Naive thymus-derived CD4-positive, alpha-beta T cell (primary cell): ENCODE measurements around the gene ASAP3. TPM values are rescaled to one million over a fixed set of nuclear protein-coding genes. Genes with fewer than 3 reads are reported as not detected.

ENCODE experiments used
- ATAC-seq: fragments of 150-1000 bp; cut with Tn5 transposase; 2 replicates; pipeline ENCODE4 v1.10.0; 2021; ENCODE audit warnings: mild to moderate bottlenecking, moderate library complexity
- CTCF ChIA-PET: fragments of 350-600 bp; sonication (Branson Sonifier 250); formaldehyde crosslinking; loops from one replicate; lab custom pipeline; 2021; ENCODE audit warnings: antibody characterized with exemption; lab: Charles Lee
- POLR2A ChIA-PET: fragments of 350-600 bp; sonication (Branson Sonifier 250); formaldehyde crosslinking; loops from one replicate; lab custom pipeline; 2021; ENCODE audit warnings: antibody characterized with exemption, inconsistent platforms; lab: Charles Lee
- DNase-seq, 9 donors: peaks; one replicate each; pipeline versions ENCODE4 v3.0.0 to v3.0.0-alpha.2; 2020 to 2022; ENCODE audit warnings: mixed read lengths in 1 of 9
- H3K27ac ChIP-seq: one replicate; pipeline ENCODE4 v1.7.0; 2013; ENCODE audit warnings: mild to moderate bottlenecking, low read depth, low read length, moderate library complexity
- H3K27me3 ChIP-seq, 2 donors: one replicate each; pipeline ENCODE4 v1.7.0; 2013; ENCODE audit warnings: low read length in 2 of 2, mild to moderate bottlenecking in 2 of 2, moderate library complexity in 2 of 2; ENCODE audit not compliant: control insufficient read depth in 2 of 2, insufficient read depth in 2 of 2
- H3K36me3 ChIP-seq, 3 experiments: 1 replicate in 2 of 3; 2 replicates in 1 of 3; pipeline ENCODE4 v1.7.0; 2013; ENCODE audit warnings: low read length in 3 of 3, mild to moderate bottlenecking in 3 of 3, moderate library complexity in 1 of 3; ENCODE audit not compliant: insufficient read depth in 3 of 3, control insufficient read depth in 2 of 3
- H3K4me1 ChIP-seq, 2 donors: one replicate each; pipeline ENCODE4 v1.7.0; 2013; ENCODE audit warnings: low read length in 2 of 2, mild to moderate bottlenecking in 2 of 2, moderate library complexity in 1 of 2; ENCODE audit not compliant: control insufficient read depth in 2 of 2, insufficient read depth in 2 of 2
- H3K4me3 ChIP-seq: 2 replicates; pipeline ENCODE4 v1.7.0; 2013; ENCODE audit warnings: mild to moderate bottlenecking, low read length
- H3K9me3 ChIP-seq, 3 experiments: 1 replicate in 2 of 3; 2 replicates in 1 of 3; pipeline ENCODE4 v1.7.0; 2013; ENCODE audit warnings: low read length in 3 of 3; ENCODE audit not compliant: control insufficient read depth in 2 of 3
- H3K27ac Mint-ChIP-seq, 9 donors: one replicate each; pipeline ENCODE4 v1.8.0; 2020 to 2022; ENCODE audit warnings: mixed read lengths in 9 of 9, mild to moderate bottlenecking in 8 of 9, moderate library complexity in 5 of 9, inconsistent platforms in 2 of 9
- H3K27me3 Mint-ChIP-seq, 5 donors: one replicate each; pipeline ENCODE4 v1.8.0; 2021 to 2022; ENCODE audit warnings: mixed read lengths in 5 of 5, mild to moderate bottlenecking in 1 of 5
- H3K36me3 Mint-ChIP-seq, 5 donors: one replicate each; pipeline ENCODE4 v1.8.0; 2020 to 2022; ENCODE audit warnings: mixed read lengths in 5 of 5, mild to moderate bottlenecking in 3 of 5, inconsistent platforms in 1 of 5
- H3K4me1 Mint-ChIP-seq, 7 donors: one replicate each; pipeline ENCODE4 v1.8.0; 2020 to 2022; ENCODE audit warnings: mixed read lengths in 7 of 7, mild to moderate bottlenecking in 3 of 7, inconsistent platforms in 1 of 7
- H3K4me3 Mint-ChIP-seq, 10 donors: one replicate each; pipeline ENCODE4 v1.8.0; 2020 to 2022; ENCODE audit warnings: mild to moderate bottlenecking in 10 of 10, mixed read lengths in 10 of 10, moderate library complexity in 6 of 10, inconsistent platforms in 2 of 10
- H3K9me3 Mint-ChIP-seq, 11 donors: one replicate each; pipeline ENCODE4 v1.8.0; 2020 to 2022; ENCODE audit warnings: mixed read lengths in 11 of 11, mild to moderate bottlenecking in 4 of 11, inconsistent platforms in 1 of 11, moderate library complexity in 1 of 11
- intact Hi-C, 2 donors: fragments of 100-400 bp; cut with micrococcal nuclease; formaldehyde crosslinking; loops; one replicate each; pipeline ENCODE4 v1.15.1; 2023
- polyA plus RNA-seq, 2 donors: library from polyadenylated mRNA; unstranded; fragments of 300-500 nt; fragmentation: Illumina TruSeq; gene quantifications; one replicate each; pipeline ENCODE4 v1.2.3, GENCODE V29; 2021
- total RNA-seq, 6 experiments: library from RNA in 5 of 6; stranded (reverse) in 5 of 6; gene quantifications; 1 replicate in 5 of 6; 2 replicates in 1 of 6; pipeline ENCODE4 v1.2.3 and lab custom pipeline; 2021 to 2026

The ASAP3 gene
- total and polyA plus RNA-seq, 7 experiments from 2014 or later, result 0.12 to 8.8 (median 1.5) TPM

- H3K4me3 ChIP-seq, result no peak overlapping the region
- no peak overlapping the region for H3K27ac Mint-ChIP-seq
- no peaks in the 10 kb centered on the region for H3K36me3 ChIP-seq
- H3K4me3 Mint-ChIP-seq, result no peak overlapping the region
- peak in 1 of 9 donors; percentile 3 for DNase-seq
- H3K27ac ChIP-seq, result no peak overlapping the region
- H3K9me3 ChIP-seq, result no peaks in the 10 kb centered on the region
- H3K4me1 ChIP-seq, result no peaks in the 10 kb centered on the region
- intact Hi-C loops, result no loop called here
- ChIA-PET CTCF (no interaction called here), POLR2A (no interaction called here)
- H3K27me3 Mint-ChIP-seq, result peaks cover 0 to 26% (median 9%) of the 10 kb centered on the region in 5 donors
- H3K4me1 Mint-ChIP-seq, result peaks cover 0 to 5% (median 0%) of the 10 kb centered on the region in 7 donors
- peaks cover 0 to 4% of the 10 kb centered on the region in 2 donors for H3K27me3 ChIP-seq
- ATAC-seq, result no peak
- no peaks in the 10 kb centered on the region for H3K9me3 Mint-ChIP-seq
- peaks cover 0 to 9% (median 0%) of the 10 kb centered on the region in 5 donors for H3K36me3 Mint-ChIP-seq
These were observed 24.6 kb downstream of the ASAP3 start for GRCh38 chr1:23459338-23459757.

GRCh38 chr1:23456226-23456625 lies 27.8 kb downstream of the ASAP3 start:
- Histone ChIP-seq H3K27me3 (peaks cover 0 to 4% of the 10 kb centered on the region in 2 donors), H3K27ac (no peak overlapping the region), H3K36me3 (no peaks in the 10 kb centered on the region), H3K4me1 (peaks cover 13% of the 10 kb centered on the region in 2 donors), H3K4me3 (no peak overlapping the region), H3K9me3 (no peaks in the 10 kb centered on the region)
- peaks cover 0 to 9% (median 0%) of the 10 kb centered on the region in 5 donors for H3K36me3 Mint-ChIP-seq
- no peak overlapping the region for H3K4me3 Mint-ChIP-seq
- no peak for DNase-seq
- H3K9me3 Mint-ChIP-seq, result no peaks in the 10 kb centered on the region
- H3K27ac Mint-ChIP-seq, result no peak overlapping the region
- peaks cover 4 to 18% (median 13%) of the 10 kb centered on the region in 7 donors for H3K4me1 Mint-ChIP-seq
- peaks cover 0 to 32% (median 9%) of the 10 kb centered on the region in 5 donors for H3K27me3 Mint-ChIP-seq
- ATAC-seq, result no peak
- ChIA-PET POLR2A (interaction anchor here (0.6 kb wide), 1 partner anchor 35 kb away, joined by 4 read pairs; no protein-coding TSS in a partner anchor), CTCF (no interaction called here)
- intact Hi-C loops, result no loop called here

GRCh38 chr1:23453455-23454000 lies 30.5 kb downstream of the ASAP3 start:
- H3K4me3 Mint-ChIP-seq, result no peak overlapping the region
- intact Hi-C loops, result no loop called here
- no peak for DNase-seq
- Histone ChIP-seq H3K4me3 (no peak overlapping the region), H3K36me3 (no peaks in the 10 kb centered on the region), H3K27me3 (no peaks in the 10 kb centered on the region), H3K27ac (no peak overlapping the region), H3K9me3 (no peaks in the 10 kb centered on the region), H3K4me1 (peaks cover 13 to 14% of the 10 kb centered on the region in 2 donors)
- H3K9me3 Mint-ChIP-seq, result no peaks in the 10 kb centered on the region
- H3K27me3 Mint-ChIP-seq, result peaks cover 0 to 28% (median 6%) of the 10 kb centered on the region in 5 donors
- POLR2A ChIA-PET, result no interaction called here
- peak overlapping the region in 1 of 9 donors; percentile 17 for H3K27ac Mint-ChIP-seq
- CTCF ChIA-PET, result no interaction called here
- peaks cover 0 to 9% (median 0%) of the 10 kb centered on the region in 5 donors for H3K36me3 Mint-ChIP-seq
- ATAC-seq, result no peak
- peaks cover 4 to 18% (median 13%) of the 10 kb centered on the region in 7 donors for H3K4me1 Mint-ChIP-seq

GRCh38 chr1:23452011-23452411 lies 32.0 kb downstream of the ASAP3 start:
- ATAC-seq (peak; percentile 88), DNase-seq (peak in 7 of 9 donors; percentile 19 to 55 (median 38))
- Histone ChIP-seq H3K27me3 (no peaks in the 10 kb centered on the region), H3K9me3 (no peaks in the 10 kb centered on the region), H3K4me3 (no peak overlapping the region), H3K27ac (no peak overlapping the region), H3K4me1 (peaks cover 13 to 14% of the 10 kb centered on the region in 2 donors), H3K36me3 (no peaks in the 10 kb centered on the region)
- intact Hi-C loops, result no loop called here
- POLR2A ChIA-PET, result interaction anchor here (0.7 kb wide), 1 partner anchor 27 kb away, joined by 3 read pairs; no protein-coding TSS in a partner anchor
- Mint-ChIP-seq H3K4me1 (peaks cover 4 to 18% (median 13%) of the 10 kb centered on the region in 7 donors), H3K9me3 (no peaks in the 10 kb centered on the region), H3K27ac (peak overlapping the region in 4 of 9 donors; percentile 2 to 45 (median 12)), H3K36me3 (peaks cover 0 to 6% (median 0%) of the 10 kb centered on the region in 5 donors), H3K27me3 (peaks cover 0 to 26% (median 6%) of the 10 kb centered on the region in 5 donors), H3K4me3 (no peak overlapping the region)
- CTCF ChIA-PET, result no interaction called here

GRCh38 chr1:23451441-23451840 lies 32.5 kb downstream of the ASAP3 start:
- no peak overlapping the region for H3K27ac ChIP-seq
- no peaks in the 10 kb centered on the region for H3K36me3 ChIP-seq
- no peak overlapping the region for H3K4me3 ChIP-seq
- peaks cover 13 to 14% of the 10 kb centered on the region in 2 donors for H3K4me1 ChIP-seq
- POLR2A ChIA-PET, result interaction anchor here (0.7 kb wide), 1 partner anchor 26 kb away, joined by 3 read pairs; no protein-coding TSS in a partner anchor
- Mint-ChIP-seq H3K36me3 (peaks cover 0 to 6% (median 0%) of the 10 kb centered on the region in 5 donors), H3K27ac (peak overlapping the region in 3 of 9 donors; percentile 4 to 45 (median 18)), H3K4me3 (no peak overlapping the region), H3K4me1 (peaks cover 4 to 16% (median 13%) of the 10 kb centered on the region in 7 donors), H3K27me3 (peaks cover 0 to 26% (median 6%) of the 10 kb centered on the region in 5 donors), H3K9me3 (no peaks in the 10 kb centered on the region)
- DNase-seq (no peak), ATAC-seq (no peak)
- no peaks in the 10 kb centered on the region for H3K27me3 ChIP-seq
- no peaks in the 10 kb centered on the region for H3K9me3 ChIP-seq
- intact Hi-C loops, result no loop called here
- CTCF ChIA-PET, result no interaction called here

- no peaks in the 10 kb centered on the region for H3K9me3 Mint-ChIP-seq
- Histone ChIP-seq H3K4me3 (no peak overlapping the region), H3K9me3 (no peaks in the 10 kb centered on the region), H3K27ac (no peak overlapping the region), H3K27me3 (no peaks in the 10 kb centered on the region), H3K4me1 (peaks cover 13 to 14% of the 10 kb centered on the region in 2 donors), H3K36me3 (no peaks in the 10 kb centered on the region)
- no peak for ATAC-seq
- peaks cover 0 to 6% (median 0%) of the 10 kb centered on the region in 5 donors for H3K36me3 Mint-ChIP-seq
- ChIA-PET POLR2A (no interaction called here), CTCF (no interaction called here)
- no peak for DNase-seq
- no peak overlapping the region for H3K27ac Mint-ChIP-seq
- H3K4me3 Mint-ChIP-seq, result no peak overlapping the region
- intact Hi-C loops, result no loop called here
- H3K27me3 Mint-ChIP-seq, result peaks cover 0 to 26% (median 6%) of the 10 kb centered on the region in 5 donors
- H3K4me1 Mint-ChIP-seq, result peaks cover 4 to 15% (median 13%) of the 10 kb centered on the region in 7 donors
These were observed 33.1 kb downstream of the ASAP3 start for GRCh38 chr1:23450894-23451293.
